Astrocyte of the cerebellum (primary cell): ENCODE data around the gene SCGB1D1.
A peak's percentile ranks its signal among the peaks of the same experiment; 100 is the strongest.
"Not testable (repeated sequence)": the region's sequence is repeated elsewhere in the genome, so short reads cannot be mapped to it uniquely, and the experiment has no call there.

ENCODE experiments used
- DNase-seq: peaks from one replicate; pipeline ENCODE4 v3.0.0-alpha.2; 2011; ENCODE audit warnings: low read depth
- H3K4me3 ChIP-seq: 2 replicates; pipeline ENCODE4 v1.5.1; 2011; ENCODE audit warnings: mild to moderate bottlenecking, low read depth, low read length, moderate library complexity
- in situ Hi-C: cut with HindIII; loops from 2 replicates; pipeline ENCODE4 v1.10.0; 2017; ENCODE audit warnings: low sequenced_read_pairs
- TF ChIP-seq, protein P1 (sequence below): IDR thresholded peaks from 2 replicates; pipeline ENCODE4 v1.5.1; 2012; ENCODE audit warnings: low read length, low read depth, moderate library complexity, mild to moderate bottlenecking; ENCODE audit errors: missing control alignments

SCGB1D1 gene

DNA sequence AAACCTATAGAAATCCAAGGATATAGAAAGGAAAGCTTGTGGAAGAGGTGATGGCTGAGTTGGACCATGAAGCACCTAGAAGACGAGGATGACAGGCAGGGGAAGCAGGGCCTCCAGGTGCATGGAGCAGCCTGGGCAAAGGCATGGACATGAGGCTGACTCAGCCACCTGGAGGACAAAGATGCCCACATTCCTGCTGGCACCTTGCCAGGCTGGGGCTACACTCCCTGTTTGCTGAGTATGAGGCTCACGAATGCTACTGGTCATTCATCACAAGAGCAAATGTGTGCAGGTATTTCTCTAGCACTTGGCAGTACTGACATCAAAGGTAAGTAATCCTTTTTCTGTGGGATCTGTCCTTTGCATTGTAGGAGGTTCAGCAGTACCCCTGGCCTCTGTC lies 11.4 kb downstream of the SCGB1D1 start:
- DNase-seq: no peak
- in situ Hi-C loops: no loop called here
- H3K4me3 ChIP-seq: no peak overlapping the region
- TF ChIP-seq, protein P1, sequence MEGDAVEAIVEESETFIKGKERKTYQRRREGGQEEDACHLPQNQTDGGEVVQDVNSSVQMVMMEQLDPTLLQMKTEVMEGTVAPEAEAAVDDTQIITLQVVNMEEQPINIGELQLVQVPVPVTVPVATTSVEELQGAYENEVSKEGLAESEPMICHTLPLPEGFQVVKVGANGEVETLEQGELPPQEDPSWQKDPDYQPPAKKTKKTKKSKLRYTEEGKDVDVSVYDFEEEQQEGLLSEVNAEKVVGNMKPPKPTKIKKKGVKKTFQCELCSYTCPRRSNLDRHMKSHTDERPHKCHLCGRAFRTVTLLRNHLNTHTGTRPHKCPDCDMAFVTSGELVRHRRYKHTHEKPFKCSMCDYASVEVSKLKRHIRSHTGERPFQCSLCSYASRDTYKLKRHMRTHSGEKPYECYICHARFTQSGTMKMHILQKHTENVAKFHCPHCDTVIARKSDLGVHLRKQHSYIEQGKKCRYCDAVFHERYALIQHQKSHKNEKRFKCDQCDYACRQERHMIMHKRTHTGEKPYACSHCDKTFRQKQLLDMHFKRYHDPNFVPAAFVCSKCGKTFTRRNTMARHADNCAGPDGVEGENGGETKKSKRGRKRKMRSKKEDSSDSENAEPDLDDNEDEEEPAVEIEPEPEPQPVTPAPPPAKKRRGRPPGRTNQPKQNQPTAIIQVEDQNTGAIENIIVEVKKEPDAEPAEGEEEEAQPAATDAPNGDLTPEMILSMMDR: no peak

DNA sequence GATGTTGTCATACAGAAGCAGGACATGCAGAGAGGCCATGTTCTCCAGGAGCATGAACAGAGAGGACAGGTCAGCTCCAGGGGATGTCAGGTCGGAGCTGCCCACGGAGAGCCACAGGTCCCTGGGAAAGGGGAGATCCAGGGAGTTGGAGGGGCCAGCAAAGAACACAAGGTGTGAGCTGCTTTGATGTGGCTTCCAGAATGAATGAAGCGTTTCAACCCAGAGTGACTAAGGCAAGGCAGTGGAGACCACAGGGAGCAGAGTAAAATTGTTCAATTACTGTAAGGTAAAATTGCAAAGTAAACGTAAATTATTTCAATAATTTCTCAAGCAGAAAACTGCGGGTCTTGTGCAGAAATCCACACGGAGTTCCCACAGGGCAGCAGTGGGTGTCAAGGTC lies 12.9 kb downstream of the SCGB1D1 start:
- H3K4me3 ChIP-seq: no peak overlapping the region
- TF ChIP-seq, protein P1: no peak
- no peak for DNase-seq
- in situ Hi-C loops: no loop called here

DNA sequence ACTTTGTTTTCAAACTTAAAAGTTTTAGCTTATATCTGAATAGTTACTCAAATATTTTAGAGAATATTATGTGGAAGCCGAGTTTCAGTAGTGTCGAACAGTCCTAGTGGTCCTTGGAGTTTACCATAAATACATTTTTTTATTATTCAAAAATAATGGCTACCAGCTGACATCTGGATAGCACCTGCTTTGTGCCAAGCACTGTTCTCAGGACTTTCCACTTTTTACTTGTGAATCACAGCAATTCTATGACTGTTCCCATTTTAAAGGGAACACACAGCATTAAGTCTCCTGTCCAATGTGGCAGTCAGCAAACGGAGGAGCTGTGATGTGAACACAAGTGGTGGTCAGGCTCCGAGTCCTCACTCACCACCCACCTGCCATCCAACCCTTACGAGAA lies 14.4 kb downstream of the SCGB1D1 start:
- no peak overlapping the region for H3K4me3 ChIP-seq
- in situ Hi-C loops: no loop called here
- no peak for DNase-seq
- TF ChIP-seq, protein P1: no peak

DNA sequence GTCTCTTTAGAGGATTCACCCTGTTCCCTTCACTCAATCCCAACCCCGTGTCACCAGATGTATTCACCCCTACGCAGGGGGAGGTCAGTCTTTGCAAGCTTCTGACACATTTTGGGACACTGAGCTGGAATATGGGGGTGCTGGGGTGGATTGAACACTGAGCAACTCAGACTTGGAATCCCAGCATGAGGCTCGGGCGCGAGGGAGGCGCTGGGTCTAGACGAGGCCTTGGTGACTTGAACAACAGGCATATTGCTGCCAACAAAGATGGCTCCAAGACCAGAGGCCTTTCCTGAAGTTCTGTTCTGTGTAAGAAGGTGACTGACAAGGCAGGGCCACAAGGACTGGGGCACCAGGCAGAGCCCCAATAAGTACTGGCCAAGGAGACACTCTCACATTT lies 15.4 kb downstream of the SCGB1D1 start:
- DNase-seq: no peak
- in situ Hi-C loops: no loop called here
- no peak overlapping the region for H3K4me3 ChIP-seq
- TF ChIP-seq, protein P1: no peak

DNA sequence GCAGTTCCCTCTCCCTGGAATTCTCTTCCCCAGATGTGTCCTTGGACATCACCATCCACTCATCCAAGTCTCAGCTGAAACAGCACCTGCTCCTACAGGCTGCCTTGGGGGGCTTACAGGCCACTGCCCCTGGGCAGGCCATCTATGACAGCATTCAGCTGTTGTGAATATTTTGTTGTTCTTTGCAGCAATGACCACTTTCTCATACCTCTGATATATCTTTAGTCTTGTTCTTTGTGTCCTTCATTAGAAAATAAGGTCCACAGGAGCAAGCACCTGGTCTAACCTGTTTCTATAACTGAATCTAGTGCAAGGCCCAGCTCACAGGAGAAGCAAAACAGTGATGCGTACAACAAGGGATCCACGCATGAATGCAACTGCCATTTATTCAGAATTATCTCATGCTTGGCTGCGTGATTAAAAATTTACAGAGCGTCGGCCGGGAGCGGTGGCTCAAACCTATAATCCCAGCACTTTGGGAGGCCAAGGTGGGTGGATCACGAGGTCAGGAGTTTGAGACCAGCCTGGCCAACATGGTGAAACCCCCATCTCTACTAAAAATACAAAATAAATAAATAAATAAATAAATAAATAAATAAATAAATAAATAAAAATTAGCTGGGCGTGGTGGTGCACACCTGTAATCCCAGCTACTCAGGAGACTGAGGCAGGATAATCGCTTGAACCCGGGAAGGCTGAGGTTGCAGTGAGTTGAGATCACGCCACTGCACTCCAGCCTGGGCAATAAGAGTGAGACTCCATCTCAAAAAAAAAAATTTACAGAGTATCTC lies 16.5 kb downstream of the SCGB1D1 start:
- DNase-seq, H3K4me3 ChIP-seq, in situ Hi-C loops: not testable (repeated sequence)

DNA sequence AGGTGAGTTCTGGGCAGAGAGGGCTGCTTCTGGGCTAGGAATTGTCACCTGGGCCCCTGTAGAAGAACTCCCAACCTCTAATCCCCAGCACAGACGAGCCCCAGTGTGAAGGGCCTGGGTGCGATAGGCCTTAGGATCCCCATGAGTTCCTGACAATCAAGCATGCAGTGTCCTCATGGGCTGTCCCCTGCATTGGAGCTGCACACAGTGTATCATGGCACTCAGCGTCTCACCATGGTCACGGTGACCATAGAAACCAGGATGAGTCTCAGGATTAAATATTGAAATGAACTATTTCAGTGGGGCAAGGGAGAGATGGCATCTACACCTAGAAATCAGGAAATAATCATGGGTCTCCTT lies 18.7 kb downstream of the SCGB1D1 start:
- TF ChIP-seq, protein P1: no peak
- in situ Hi-C loops: no loop called here
- DNase-seq: no peak
- H3K4me3 ChIP-seq: no peak overlapping the region

DNA sequence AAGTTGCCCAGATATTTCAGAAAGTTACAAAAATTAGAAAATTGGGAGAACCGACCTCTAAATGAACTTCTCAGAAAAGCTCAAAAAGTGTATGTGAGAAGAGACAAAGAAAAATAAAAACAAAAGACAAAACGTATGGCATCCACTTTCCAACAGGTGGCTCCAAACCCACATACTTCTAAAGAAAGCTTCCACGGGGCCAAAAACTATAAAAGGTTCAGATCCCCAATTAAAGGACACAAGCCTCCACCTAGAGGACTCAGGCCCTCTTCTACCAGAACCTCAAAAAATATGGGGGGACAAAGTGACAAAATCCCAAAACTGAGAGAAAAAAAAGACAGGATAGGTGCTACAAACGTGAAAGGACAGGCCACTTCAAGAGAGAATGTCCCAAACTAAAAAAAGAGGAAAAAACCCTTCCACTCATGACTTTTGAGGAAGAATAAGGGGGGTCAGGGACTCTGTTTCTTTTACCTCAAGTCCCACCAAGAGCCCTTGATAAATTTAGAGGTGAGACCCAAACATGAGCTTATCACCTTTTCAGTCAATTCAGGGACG lies 27.3 kb downstream of the SCGB1D1 start:
- DNase-seq: peak; percentile 2
- in situ Hi-C loops: no loop called here
- H3K4me3 ChIP-seq: no peak overlapping the region
- TF ChIP-seq, protein P1: peak; percentile 55
